Measurements from ENCODE around the gene MRGPRD. TPM values are rescaled to one million over a fixed set of nuclear protein-coding genes. Genes with fewer than 3 reads are reported as not detected.

MRGPRD gene
- total RNA-seq, 1 experiment from 2014 or later, result not detected

DNA sequence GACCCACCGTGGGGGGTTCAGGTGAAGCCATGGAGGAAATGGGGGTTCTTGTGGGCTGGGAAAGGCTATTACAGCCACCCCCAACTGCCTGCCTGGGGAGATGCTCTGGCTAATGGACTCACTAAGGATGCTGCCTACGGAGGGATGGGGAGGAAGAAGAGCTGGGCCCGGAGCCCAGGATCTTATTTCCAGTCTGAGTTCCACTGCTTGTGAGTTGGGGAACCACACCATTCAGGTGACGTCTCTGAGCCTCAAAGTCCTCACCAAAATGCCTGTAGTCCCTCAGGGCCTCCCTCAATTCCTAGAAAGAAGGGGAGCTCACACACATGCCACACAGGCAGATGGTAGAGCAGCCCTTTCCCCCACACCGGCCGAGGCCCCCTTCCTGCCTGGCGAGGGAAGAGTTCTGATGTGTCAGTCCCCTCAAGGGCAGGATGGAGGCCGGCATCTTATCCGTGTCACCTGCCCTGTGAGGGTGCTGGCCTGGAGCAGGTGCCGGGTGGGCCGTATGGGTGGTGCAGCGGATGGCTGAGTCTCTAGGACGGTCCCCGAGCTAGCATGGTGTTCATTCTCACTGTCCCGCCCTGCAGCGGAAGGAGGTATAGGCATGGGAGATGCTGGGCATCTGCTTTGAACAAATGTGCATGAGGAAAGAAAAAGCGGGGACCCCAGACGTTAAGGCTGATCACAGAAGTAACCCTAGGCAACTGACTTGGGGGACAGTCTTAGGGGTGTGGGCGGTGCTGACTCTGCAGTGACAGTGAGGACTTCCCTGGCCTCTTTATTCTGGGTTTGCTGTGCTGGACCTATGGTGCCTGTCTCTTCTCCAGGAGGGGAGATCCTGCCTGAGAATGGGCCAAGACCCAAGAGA, 16.6 kb upstream of the MRGPRD start:
- TF ChIP-seq GABPB1 (CRISPR knock-in tag; IDR thresholded peaks at IDR 0.05) (no peak), ZBTB21 (CRISPR knock-in tag; IDR thresholded peaks at IDR 0.05; ENCODE audit: borderline replicate concordance) (no peak), USF2 (CRISPR knock-in tag; IDR thresholded peaks at IDR 0.05) (no peak), KAT7 (CRISPR knock-in tag; IDR thresholded peaks at IDR 0.05; ENCODE audit: borderline replicate concordance) (no peak), ZSCAN18 (CRISPR knock-in tag; IDR thresholded peaks at IDR 0.05) (no peak), CREB1 (CRISPR knock-in tag; IDR thresholded peaks at IDR 0.05) (no peak), CBFB (CRISPR knock-in tag; IDR thresholded peaks at IDR 0.05; ENCODE audit: low read depth) (no peak), ZNF512 (CRISPR knock-in tag; IDR thresholded peaks at IDR 0.05; ENCODE audit: borderline replicate concordance) (no peak), RORB (CRISPR knock-in tag; IDR thresholded peaks at IDR 0.05) (no peak), NR3C1 (CRISPR knock-in tag; conservative IDR thresholded peaks at IDR 0.05; ENCODE audit: low read depth) (no peak), E2F5 (CRISPR knock-in tag; IDR thresholded peaks at IDR 0.05) (no peak), ZBTB43 (CRISPR knock-in tag; IDR thresholded peaks at IDR 0.05) (no peak), OVOL2 (CRISPR knock-in tag; IDR thresholded peaks at IDR 0.05; ENCODE audit: borderline replicate concordance) (no peak)
- TF ChIP-seq, protein P1, sequence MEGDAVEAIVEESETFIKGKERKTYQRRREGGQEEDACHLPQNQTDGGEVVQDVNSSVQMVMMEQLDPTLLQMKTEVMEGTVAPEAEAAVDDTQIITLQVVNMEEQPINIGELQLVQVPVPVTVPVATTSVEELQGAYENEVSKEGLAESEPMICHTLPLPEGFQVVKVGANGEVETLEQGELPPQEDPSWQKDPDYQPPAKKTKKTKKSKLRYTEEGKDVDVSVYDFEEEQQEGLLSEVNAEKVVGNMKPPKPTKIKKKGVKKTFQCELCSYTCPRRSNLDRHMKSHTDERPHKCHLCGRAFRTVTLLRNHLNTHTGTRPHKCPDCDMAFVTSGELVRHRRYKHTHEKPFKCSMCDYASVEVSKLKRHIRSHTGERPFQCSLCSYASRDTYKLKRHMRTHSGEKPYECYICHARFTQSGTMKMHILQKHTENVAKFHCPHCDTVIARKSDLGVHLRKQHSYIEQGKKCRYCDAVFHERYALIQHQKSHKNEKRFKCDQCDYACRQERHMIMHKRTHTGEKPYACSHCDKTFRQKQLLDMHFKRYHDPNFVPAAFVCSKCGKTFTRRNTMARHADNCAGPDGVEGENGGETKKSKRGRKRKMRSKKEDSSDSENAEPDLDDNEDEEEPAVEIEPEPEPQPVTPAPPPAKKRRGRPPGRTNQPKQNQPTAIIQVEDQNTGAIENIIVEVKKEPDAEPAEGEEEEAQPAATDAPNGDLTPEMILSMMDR (IDR thresholded peaks at IDR 0.05), result no peak
- Mint-ChIP-seq H3K4me3 (no peak overlapping the region), H3K27me3 (ENCODE audit: low read depth) (no peaks in the 10 kb centered on the region), H3K36me3 (no peaks in the 10 kb centered on the region), H3K9me3 (no peaks in the 10 kb centered on the region), H3K27ac (peak overlapping the region; percentile 53; the same call in 1 of the 2 replicates), H3K4me1 (peaks cover 3% of the 10 kb centered on the region; the same call in 1 of the 2 replicates)
- CTCF ChIA-PET, result interaction anchor here (1.5 kb wide), 1 partner anchor 47 kb away, joined by 6 read pairs; no protein-coding TSS in a partner anchor
- POLR2A ChIA-PET, result interaction anchor here (1.3 kb wide), 1 partner anchor 14 kb away, joined by 3 read pairs; no protein-coding TSS in a partner anchor
- ATAC-seq (no peak), DNase-seq (ENCODE audit: low spot score) (peak; percentile 7)

DNA sequence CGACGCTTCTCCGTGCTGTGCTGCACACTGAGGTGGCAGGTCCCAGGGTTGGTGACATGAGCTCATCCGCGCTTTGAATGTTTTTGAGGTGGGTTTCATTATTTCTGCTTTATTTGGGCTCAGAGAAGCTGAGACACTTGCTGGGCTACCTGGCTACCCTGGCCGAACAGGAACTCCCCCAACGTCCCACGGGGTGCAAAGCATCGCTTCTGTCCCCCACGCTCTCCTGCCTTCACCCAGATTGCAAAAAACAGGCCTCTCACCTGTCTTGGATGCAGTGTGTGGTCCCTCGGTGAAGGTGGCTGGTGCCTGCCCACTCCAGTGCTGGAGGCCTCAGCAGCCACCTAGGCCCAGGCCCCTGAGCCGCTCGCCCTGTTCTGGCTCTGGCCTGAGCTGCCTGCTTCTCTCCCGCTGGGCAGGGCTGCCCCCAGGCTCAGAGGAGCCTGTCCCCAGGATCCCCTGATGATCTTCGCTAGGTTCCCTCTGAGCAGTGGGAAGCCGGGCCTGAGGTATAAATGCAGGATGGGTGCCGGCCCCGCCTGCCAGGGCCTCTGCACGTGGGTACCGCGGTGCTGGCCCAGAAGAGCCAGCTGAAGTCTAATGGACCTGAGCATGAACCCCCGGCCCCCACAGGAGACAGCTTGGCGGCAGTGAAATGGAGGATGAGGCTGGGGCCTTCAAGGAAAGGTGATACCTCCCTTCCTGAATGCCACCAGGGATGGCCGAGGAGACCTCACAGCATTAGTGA, 15.8 kb upstream of the MRGPRD start:
- ATAC-seq (no peak), DNase-seq (ENCODE audit: low spot score) (peak; percentile 1)
- Mint-ChIP-seq H3K4me1 (peaks cover 3% of the 10 kb centered on the region; the same call in 1 of the 2 replicates), H3K9me3 (no peaks in the 10 kb centered on the region), H3K27ac (no peak overlapping the region), H3K36me3 (no peaks in the 10 kb centered on the region), H3K4me3 (no peak overlapping the region), H3K27me3 (ENCODE audit: low read depth) (no peaks in the 10 kb centered on the region)
- TF ChIP-seq MXD4 (CRISPR knock-in tag; IDR thresholded peaks at IDR 0.05; ENCODE audit: borderline replicate concordance) (no peak), ELF4 (CRISPR knock-in tag; IDR thresholded peaks at IDR 0.05; ENCODE audit: low read depth) (no peak), HMGA2 (CRISPR knock-in tag; IDR thresholded peaks at IDR 0.05) (no peak), ZNF138 (CRISPR knock-in tag; conservative IDR thresholded peaks at IDR 0.05) (no peak), CREB1 (CRISPR knock-in tag; IDR thresholded peaks at IDR 0.05) (no peak)
- TF ChIP-seq, protein P2, sequence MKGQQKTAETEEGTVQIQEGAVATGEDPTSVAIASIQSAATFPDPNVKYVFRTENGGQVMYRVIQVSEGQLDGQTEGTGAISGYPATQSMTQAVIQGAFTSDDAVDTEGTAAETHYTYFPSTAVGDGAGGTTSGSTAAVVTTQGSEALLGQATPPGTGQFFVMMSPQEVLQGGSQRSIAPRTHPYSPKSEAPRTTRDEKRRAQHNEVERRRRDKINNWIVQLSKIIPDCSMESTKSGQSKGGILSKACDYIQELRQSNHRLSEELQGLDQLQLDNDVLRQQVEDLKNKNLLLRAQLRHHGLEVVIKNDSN (CRISPR knock-in tag; IDR thresholded peaks at IDR 0.05), result no peak
- ChIA-PET POLR2A (no interaction called here), CTCF (interaction anchor here (0.9 to 1.5 kb wide), 2 partner anchors 41 to 48 kb away, joined by 3 to 6 read pairs; no protein-coding TSS in a partner anchor)

Measured in WTC11 (cell line).